Kidney epithelial cell (primary cell): ENCODE results near the gene DTYMK. TPM values are rescaled to one million over a fixed set of nuclear protein-coding genes. Genes with fewer than 3 reads are reported as not detected.

ENCODE experiments used
- DNase-seq: peaks from one replicate; pipeline ENCODE4 v3.0.0-alpha.2; 2010; ENCODE audit warnings: low read depth
- H3K27me3 ChIP-seq: 2 replicates; pipeline ENCODE4 v1.6.0; 2011; ENCODE audit warnings: low read length; ENCODE audit not compliant: control insufficient read depth, insufficient read depth
- H3K36me3 ChIP-seq: 2 replicates; pipeline ENCODE4 v1.5.1; 2011; ENCODE audit warnings: low read length; ENCODE audit not compliant: control insufficient read depth, insufficient read depth
- H3K4me3 ChIP-seq: 2 replicates; pipeline ENCODE4 v1.5.1; 2011; ENCODE audit warnings: low read depth, mild to moderate bottlenecking, control low read depth, low read length
- CTCF ChIP-seq: IDR thresholded peaks from 2 replicates; pipeline ENCODE4 v1.5.1; 2011; ENCODE audit warnings: mild to moderate bottlenecking, moderate library complexity, low read length, control low read depth, inconsistent platforms; ENCODE audit not compliant: insufficient read depth, poor library complexity, severe bottlenecking
- total RNA-seq: library from RNA; depleted of rRNA; stranded (reverse); fragments of >200 nt; gene quantifications from 2 replicates; pipeline ENCODE4 v1.2.3, GENCODE V29; 2015

Gene DTYMK
- total RNA-seq, 1 donor from 2014 or later, result 35.6 TPM

GRCh38 chr2:241673797-241674725 is 12.6 kb downstream of the DTYMK start:
- Histone ChIP-seq H3K27me3 (no peaks in the 10 kb centered on the region), H3K4me3 (no peak overlapping the region), H3K36me3 (peaks cover 7% of the 10 kb centered on the region)
- TF ChIP-seq CTCF, result no peak
- DNase-seq, result no peak

- TF ChIP-seq CTCF, result no peak
- peaks cover 4% of the 10 kb centered on the region for H3K36me3 ChIP-seq
- DNase-seq, result no peak
- H3K27me3 ChIP-seq, result no peaks in the 10 kb centered on the region
- no peak overlapping the region for H3K4me3 ChIP-seq
Measured at GRCh38 chr2:241673189-241673663, 13.4 kb downstream of the DTYMK start.

GRCh38 chr2:241672243-241673188 is 14.1 kb downstream of the DTYMK start:
- TF ChIP-seq CTCF, result no peak
- peaks cover 4% of the 10 kb centered on the region for H3K36me3 ChIP-seq
- H3K27me3 ChIP-seq, result no peaks in the 10 kb centered on the region
- H3K4me3 ChIP-seq, result no peak overlapping the region
- no peak for DNase-seq

GRCh38 chr2:241671457-241672240 is 15.0 kb downstream of the DTYMK start:
- DNase-seq, result no peak
- no peak for TF ChIP-seq CTCF
- Histone ChIP-seq H3K27me3 (no peaks in the 10 kb centered on the region), H3K4me3 (no peak overlapping the region), H3K36me3 (peaks cover 2% of the 10 kb centered on the region)

- no peak for TF ChIP-seq CTCF
- Histone ChIP-seq H3K4me3 (no peak overlapping the region), H3K36me3 (peaks cover 2% of the 10 kb centered on the region), H3K27me3 (no peaks in the 10 kb centered on the region)
- no peak for DNase-seq
Measured at GRCh38 chr2:241670333-241671110, 16.1 kb downstream of the DTYMK start.
